ENCODE data around the gene DENND1A. TPM values are rescaled to one million over a fixed set of nuclear protein-coding genes. Genes with fewer than 3 reads are reported as not detected.
"Not testable (repeated sequence)": the region's sequence is repeated elsewhere in the genome, so short reads cannot be mapped to it uniquely, and the experiment has no call there.

DENND1A gene
- total RNA-seq, 1 experiment from 2014 or later, result 50.1 TPM

GRCh38 chr9:123922911-123923310 lies 7.0 kb downstream of the DENND1A start:
- H3K4me1 ChIP-seq (ENCODE audit: low read length), result peaks cover 13% of the 10 kb centered on the region
- H3K27me3 ChIP-seq (ENCODE audit: low read length), result no peaks in the 10 kb centered on the region
- H3K4me2 ChIP-seq (ENCODE audit: low read depth, low read length, poor library complexity, severe bottlenecking), result no peak overlapping the region
- no peak overlapping the region for H3K9ac ChIP-seq (ENCODE audit: low read length)
- peaks cover 5% of the 10 kb centered on the region for H3K36me3 ChIP-seq (ENCODE audit: insufficient read depth, low read length)
- H3K27ac ChIP-seq (ENCODE audit: low read length), result no peak overlapping the region
- DNase-seq, result peak; percentile 20
- no peak overlapping the region for H2AFZ ChIP-seq (ENCODE audit: low read length)
- no peak overlapping the region for H3K4me3 ChIP-seq (ENCODE audit: low read length)
- peaks cover 6% of the 10 kb centered on the region; the same call in 1 of the 2 replicates for H3K9me3 ChIP-seq (ENCODE audit: low read length)
- H3K9me2 ChIP-seq (replicated peaks; ENCODE audit: insufficient read depth, low read length), result no peaks in the 10 kb centered on the region
- H4K20me1 ChIP-seq (ENCODE audit: insufficient read depth, low read depth, low read length), result no peaks in the 10 kb centered on the region
- H3K79me2 ChIP-seq (ENCODE audit: low read length), result peaks cover 93% of the 10 kb centered on the region

DNA sequence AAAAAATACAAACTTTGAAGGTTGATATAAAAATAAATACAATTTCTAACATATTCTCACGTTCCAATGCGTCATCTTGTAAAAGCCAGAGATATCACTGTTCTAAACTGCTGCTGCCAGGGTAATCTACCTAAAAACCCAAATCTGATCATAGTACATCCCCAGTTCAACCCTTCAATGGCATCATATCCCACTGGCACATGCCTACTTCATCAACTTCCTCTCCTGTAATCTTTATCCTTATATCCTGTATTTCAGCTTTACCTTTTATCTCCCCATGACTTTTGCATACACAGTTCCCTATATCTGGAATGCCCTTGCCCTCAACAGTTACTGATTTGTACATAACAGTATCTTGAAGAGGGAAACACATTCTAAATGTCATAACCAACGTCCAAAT lies 7.5 kb downstream of the DENND1A start:
- Histone ChIP-seq H2AFZ (ENCODE audit: low read length) (no peak overlapping the region), H4K20me1 (ENCODE audit: insufficient read depth, low read depth, low read length) (no peaks in the 10 kb centered on the region), H3K9me3 (ENCODE audit: low read length) (peaks cover 6% of the 10 kb centered on the region; the same call in 1 of the 2 replicates), H3K79me2 (ENCODE audit: low read length) (peaks cover 91% of the 10 kb centered on the region), H3K36me3 (ENCODE audit: insufficient read depth, low read length) (peaks cover 5% of the 10 kb centered on the region), H3K9me2 (replicated peaks; ENCODE audit: insufficient read depth, low read length) (no peaks in the 10 kb centered on the region), H3K27me3 (ENCODE audit: low read length) (no peaks in the 10 kb centered on the region), H3K9ac (ENCODE audit: low read length) (no peak overlapping the region), H3K27ac (ENCODE audit: low read length) (no peak overlapping the region), H3K4me3 (ENCODE audit: low read length) (no peak overlapping the region), H3K4me2 (ENCODE audit: low read depth, low read length, poor library complexity, severe bottlenecking) (no peak overlapping the region), H3K4me1 (ENCODE audit: low read length) (peaks cover 8% of the 10 kb centered on the region)
- peak; percentile 12 for DNase-seq

DNA sequence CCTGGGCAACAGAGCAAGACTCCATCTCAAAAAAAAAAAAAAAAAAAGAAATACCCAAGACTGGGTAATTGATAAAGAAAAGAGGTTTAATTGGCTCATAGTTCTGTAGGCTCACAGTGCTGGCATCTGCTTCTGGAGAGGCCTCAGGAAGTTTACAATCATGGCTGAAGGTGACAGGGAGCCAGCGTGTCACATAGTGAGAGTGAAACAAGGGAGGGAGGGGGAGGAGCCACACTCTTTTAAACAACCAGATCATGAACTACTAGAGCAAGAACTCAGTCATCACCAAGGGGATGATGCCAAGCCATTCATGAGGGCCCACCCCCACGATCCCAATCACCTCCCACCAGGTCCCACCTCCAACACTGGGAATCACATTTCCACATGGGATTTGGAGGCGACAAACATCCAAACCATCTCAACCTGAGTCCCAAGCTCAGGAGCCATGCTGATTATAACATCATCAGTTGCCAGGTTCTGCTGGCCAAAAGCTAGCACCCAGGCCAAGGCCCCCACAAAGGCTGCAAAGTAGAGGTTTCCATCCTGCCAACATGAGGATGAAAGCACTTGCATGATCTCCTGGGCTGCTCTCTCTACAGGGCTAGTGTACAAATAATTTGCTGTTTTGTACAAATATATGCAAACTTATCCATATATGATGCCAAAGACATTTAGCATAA lies 15.3 kb downstream of the DENND1A start:
- Histone ChIP-seq H3K4me3 (ENCODE audit: low read length) (no peak overlapping the region), H3K79me2 (ENCODE audit: low read length) (peaks cover 82% of the 10 kb centered on the region), H3K9ac (ENCODE audit: low read length) (no peak overlapping the region), H2AFZ (ENCODE audit: low read length) (no peak overlapping the region), H3K4me2 (ENCODE audit: low read depth, low read length, poor library complexity, severe bottlenecking) (no peak overlapping the region), H3K27ac (ENCODE audit: low read length) (no peak overlapping the region), H3K4me1 (ENCODE audit: low read length) (no peaks in the 10 kb centered on the region), H3K27me3 (ENCODE audit: low read length) (no peaks in the 10 kb centered on the region), H4K20me1 (ENCODE audit: insufficient read depth, low read depth, low read length) (no peaks in the 10 kb centered on the region), H3K36me3 (ENCODE audit: insufficient read depth, low read length) (0 out of 2 replicates have a peak, but pooled peaks cover 8% of the 10 kb centered on the region), H3K9me2 (replicated peaks; ENCODE audit: insufficient read depth, low read length) (no peaks in the 10 kb centered on the region), H3K9me3 (ENCODE audit: low read length) (peaks cover 8% of the 10 kb centered on the region; the same call in 1 of the 2 replicates)
- no peak for DNase-seq

GRCh38 chr9:123912167-123912897 lies 17.6 kb downstream of the DENND1A start:
- Histone ChIP-seq H4K20me1 (ENCODE audit: insufficient read depth, low read depth, low read length) (no peaks in the 10 kb centered on the region), H3K79me2 (ENCODE audit: low read length) (peaks cover 67% of the 10 kb centered on the region), H3K9ac (ENCODE audit: low read length) (no peak overlapping the region)

GRCh38 chr9:123911024-123911423 lies 18.9 kb downstream of the DENND1A start:
- no peaks in the 10 kb centered on the region for H3K27me3 ChIP-seq (ENCODE audit: low read length)
- no peak overlapping the region for H3K27ac ChIP-seq (ENCODE audit: low read length)
- H3K4me3 ChIP-seq (ENCODE audit: low read length), result no peak overlapping the region
- no peak overlapping the region for H3K4me2 ChIP-seq (ENCODE audit: low read depth, low read length, poor library complexity, severe bottlenecking)
- no peaks in the 10 kb centered on the region for H3K9me2 ChIP-seq (replicated peaks; ENCODE audit: insufficient read depth, low read length)
- DNase-seq, result no peak
- H4K20me1 ChIP-seq (ENCODE audit: insufficient read depth, low read depth, low read length), result no peaks in the 10 kb centered on the region
- H3K36me3 ChIP-seq (ENCODE audit: insufficient read depth, low read length), result 0 out of 2 replicates have a peak, but pooled peaks cover 9% of the 10 kb centered on the region
- no peaks in the 10 kb centered on the region for H3K4me1 ChIP-seq (ENCODE audit: low read length)
- peaks cover 12% of the 10 kb centered on the region; the same call in 1 of the 2 replicates for H3K9me3 ChIP-seq (ENCODE audit: low read length)
- no peak overlapping the region for H2AFZ ChIP-seq (ENCODE audit: low read length)
- no peak overlapping the region for H3K9ac ChIP-seq (ENCODE audit: low read length)
- H3K79me2 ChIP-seq (ENCODE audit: low read length), result peaks cover 58% of the 10 kb centered on the region

More at GRCh38 chr9:123912167-123912897, 17.6 kb downstream of the DENND1A start:
- H3K27ac ChIP-seq (ENCODE audit: low read length), result no peak overlapping the region
- no peaks in the 10 kb centered on the region for H3K9me2 ChIP-seq (replicated peaks; ENCODE audit: insufficient read depth, low read length)
- no peaks in the 10 kb centered on the region for H3K27me3 ChIP-seq (ENCODE audit: low read length)
- H3K4me3 ChIP-seq (ENCODE audit: low read length), result no peak overlapping the region
- no peaks in the 10 kb centered on the region for H3K4me1 ChIP-seq (ENCODE audit: low read length)
- no peak for DNase-seq
- no peak overlapping the region for H2AFZ ChIP-seq (ENCODE audit: low read length)
- 0 out of 2 replicates have a peak, but pooled peaks cover 9% of the 10 kb centered on the region for H3K36me3 ChIP-seq (ENCODE audit: insufficient read depth, low read length)
- H3K9me3 ChIP-seq (ENCODE audit: low read length), result peaks cover 12% of the 10 kb centered on the region; the same call in 1 of the 2 replicates
- no peak overlapping the region for H3K4me2 ChIP-seq (ENCODE audit: low read depth, low read length, poor library complexity, severe bottlenecking)

DNA sequence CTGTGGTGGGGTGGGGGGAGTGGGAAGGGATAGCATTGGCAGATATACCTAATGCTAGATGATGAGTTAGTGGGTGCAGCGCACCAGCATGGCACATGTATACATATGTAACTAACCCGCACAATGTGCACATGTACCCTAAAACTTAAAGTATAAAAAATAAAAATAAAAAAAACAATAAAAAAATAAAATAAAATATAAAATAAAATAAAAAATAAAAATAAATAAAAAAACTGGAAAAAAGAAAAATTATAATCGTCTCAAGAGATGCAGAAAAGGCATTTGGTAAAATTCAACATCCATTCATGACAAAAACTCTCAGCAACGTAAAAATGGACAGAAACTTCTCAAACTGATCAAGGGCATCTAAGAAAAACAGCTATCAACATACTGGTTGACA lies 20.7 kb downstream of the DENND1A start:
- not testable (repeated sequence) for H2AFZ ChIP-seq (ENCODE audit: low read length); H3K4me2 ChIP-seq (ENCODE audit: low read depth, low read length, poor library complexity, severe bottlenecking); H3K36me3 ChIP-seq (ENCODE audit: insufficient read depth, low read length); H3K4me3 ChIP-seq (ENCODE audit: low read length); H3K4me1 ChIP-seq (ENCODE audit: low read length); H3K9me2 ChIP-seq (replicated peaks; ENCODE audit: insufficient read depth, low read length); DNase-seq; H4K20me1 ChIP-seq (ENCODE audit: insufficient read depth, low read depth, low read length); H3K27me3 ChIP-seq (ENCODE audit: low read length); H3K27ac ChIP-seq (ENCODE audit: low read length); H3K9ac ChIP-seq (ENCODE audit: low read length)
- Histone ChIP-seq H3K9me3 (ENCODE audit: low read length) (peaks cover 12% of the 10 kb centered on the region; the same call in 1 of the 2 replicates), H3K79me2 (ENCODE audit: low read length) (peaks cover 42% of the 10 kb centered on the region)

DNA sequence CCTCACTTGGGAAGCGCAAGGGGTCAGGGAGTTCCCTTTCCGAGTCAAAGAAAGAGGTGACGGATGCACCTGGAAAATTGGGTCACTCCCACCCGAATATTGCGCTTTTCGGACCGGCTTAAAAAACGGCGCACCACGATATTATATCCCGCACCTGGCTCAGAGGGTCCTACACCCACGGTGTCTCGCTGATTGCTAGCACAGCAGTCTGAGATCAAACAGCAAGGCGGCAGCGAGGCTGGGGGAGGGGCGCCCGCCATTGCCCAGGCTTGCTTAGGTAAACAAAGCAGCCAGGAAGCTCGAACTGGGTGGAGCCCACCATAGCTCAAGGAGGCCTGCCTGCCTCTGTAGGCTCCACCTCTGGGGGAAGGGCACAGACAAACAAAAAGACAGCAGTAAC lies 26.4 kb downstream of the DENND1A start:
- H2AFZ ChIP-seq (ENCODE audit: low read length); H3K4me3 ChIP-seq (ENCODE audit: low read length); H3K9ac ChIP-seq (ENCODE audit: low read length); H3K27ac ChIP-seq (ENCODE audit: low read length); H3K9me2 ChIP-seq (replicated peaks; ENCODE audit: insufficient read depth, low read length); H3K27me3 ChIP-seq (ENCODE audit: low read length); H3K4me2 ChIP-seq (ENCODE audit: low read depth, low read length, poor library complexity, severe bottlenecking); DNase-seq; H3K36me3 ChIP-seq (ENCODE audit: insufficient read depth, low read length); H3K9me3 ChIP-seq (ENCODE audit: low read length); H4K20me1 ChIP-seq (ENCODE audit: insufficient read depth, low read depth, low read length): not testable (repeated sequence)
- Histone ChIP-seq H3K79me2 (ENCODE audit: low read length) (peaks cover 31% of the 10 kb centered on the region), H3K4me1 (ENCODE audit: low read length) (peaks cover 25% of the 10 kb centered on the region)

GRCh38 chr9:123894822-123895221 lies 35.1 kb downstream of the DENND1A start:
- Histone ChIP-seq H3K27ac (ENCODE audit: low read length) (no peak overlapping the region), H3K36me3 (ENCODE audit: insufficient read depth, low read length) (no peaks in the 10 kb centered on the region), H4K20me1 (ENCODE audit: insufficient read depth, low read depth, low read length) (peaks cover 21% of the 10 kb centered on the region), H3K4me3 (ENCODE audit: low read length) (no peak overlapping the region), H3K4me1 (ENCODE audit: low read length) (peaks cover 25% of the 10 kb centered on the region), H3K79me2 (ENCODE audit: low read length) (peaks cover 75% of the 10 kb centered on the region), H3K9me3 (ENCODE audit: low read length) (no peaks in the 10 kb centered on the region), H3K4me2 (ENCODE audit: low read depth, low read length, poor library complexity, severe bottlenecking) (peak overlapping the region; percentile 8), H3K27me3 (ENCODE audit: low read length) (no peaks in the 10 kb centered on the region), H2AFZ (ENCODE audit: low read length) (no peak overlapping the region), H3K9me2 (replicated peaks; ENCODE audit: insufficient read depth, low read length) (no peaks in the 10 kb centered on the region), H3K9ac (ENCODE audit: low read length) (no peak overlapping the region)
- no peak for DNase-seq

Data from Karpas-422 (cell line).